GM12874 (cell line): ENCODE data around the gene SLC26A9.

Experiments used
- TF ChIP-seq, protein P1 (sequence below): IDR thresholded peaks from 2 replicates; pipeline ENCODE4 v1.5.1; 2011; ENCODE audit warnings: low read depth, mild to moderate bottlenecking, control low read depth, low read length, moderate library complexity; ENCODE audit not compliant: insufficient read depth

Gene SLC26A9

GRCh38 chr1:205986292-205986691 is 43.0 kb upstream of the SLC26A9 start:
- TF ChIP-seq, protein P1, sequence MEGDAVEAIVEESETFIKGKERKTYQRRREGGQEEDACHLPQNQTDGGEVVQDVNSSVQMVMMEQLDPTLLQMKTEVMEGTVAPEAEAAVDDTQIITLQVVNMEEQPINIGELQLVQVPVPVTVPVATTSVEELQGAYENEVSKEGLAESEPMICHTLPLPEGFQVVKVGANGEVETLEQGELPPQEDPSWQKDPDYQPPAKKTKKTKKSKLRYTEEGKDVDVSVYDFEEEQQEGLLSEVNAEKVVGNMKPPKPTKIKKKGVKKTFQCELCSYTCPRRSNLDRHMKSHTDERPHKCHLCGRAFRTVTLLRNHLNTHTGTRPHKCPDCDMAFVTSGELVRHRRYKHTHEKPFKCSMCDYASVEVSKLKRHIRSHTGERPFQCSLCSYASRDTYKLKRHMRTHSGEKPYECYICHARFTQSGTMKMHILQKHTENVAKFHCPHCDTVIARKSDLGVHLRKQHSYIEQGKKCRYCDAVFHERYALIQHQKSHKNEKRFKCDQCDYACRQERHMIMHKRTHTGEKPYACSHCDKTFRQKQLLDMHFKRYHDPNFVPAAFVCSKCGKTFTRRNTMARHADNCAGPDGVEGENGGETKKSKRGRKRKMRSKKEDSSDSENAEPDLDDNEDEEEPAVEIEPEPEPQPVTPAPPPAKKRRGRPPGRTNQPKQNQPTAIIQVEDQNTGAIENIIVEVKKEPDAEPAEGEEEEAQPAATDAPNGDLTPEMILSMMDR: 0 out of 2 replicates have a peak, but pooled peaks have one; percentile 6

- TF ChIP-seq, protein P1: no peak
Measured at GRCh38 chr1:205985330-205986005, 42.2 kb upstream of the SLC26A9 start.

DNA sequence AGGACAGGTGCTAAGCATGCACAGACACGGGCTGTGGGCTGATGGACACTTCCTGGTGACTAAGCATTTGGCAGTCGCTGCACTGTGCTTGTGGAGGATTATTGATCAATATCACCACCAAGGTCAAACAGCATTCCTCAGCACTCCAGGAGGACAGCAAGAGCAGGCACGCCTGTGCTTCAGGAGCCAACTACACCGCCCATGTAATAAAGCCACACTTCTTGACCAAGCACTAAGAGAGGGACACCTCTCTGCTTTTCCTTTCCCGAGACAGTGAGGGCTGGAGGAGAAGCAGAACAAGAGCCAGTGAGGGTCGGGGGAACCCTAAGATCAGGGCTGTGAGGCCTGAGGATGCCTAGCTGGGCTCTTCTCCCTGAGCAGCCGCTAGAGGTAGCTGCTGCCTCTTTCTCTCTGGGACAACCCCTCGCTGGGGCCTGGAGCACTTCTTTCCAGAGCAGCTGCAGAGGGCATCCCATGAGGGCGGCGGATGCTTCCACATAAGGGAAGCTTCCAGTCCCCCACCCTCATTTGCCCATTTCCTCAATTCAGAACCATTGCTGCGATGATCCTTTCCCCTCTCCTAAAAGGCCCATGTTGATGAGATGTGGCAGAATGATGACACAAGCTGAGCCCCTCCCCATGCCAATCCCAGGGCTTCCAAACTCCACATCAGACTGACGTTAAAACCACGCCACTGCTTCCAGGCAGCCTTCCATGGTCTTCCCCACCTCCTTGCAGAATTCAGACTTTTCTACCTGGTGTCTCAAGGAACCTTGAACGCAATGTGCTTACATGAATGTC is 40.9 kb upstream of the SLC26A9 start:
- TF ChIP-seq, protein P1: peak; percentile 97

DNA sequence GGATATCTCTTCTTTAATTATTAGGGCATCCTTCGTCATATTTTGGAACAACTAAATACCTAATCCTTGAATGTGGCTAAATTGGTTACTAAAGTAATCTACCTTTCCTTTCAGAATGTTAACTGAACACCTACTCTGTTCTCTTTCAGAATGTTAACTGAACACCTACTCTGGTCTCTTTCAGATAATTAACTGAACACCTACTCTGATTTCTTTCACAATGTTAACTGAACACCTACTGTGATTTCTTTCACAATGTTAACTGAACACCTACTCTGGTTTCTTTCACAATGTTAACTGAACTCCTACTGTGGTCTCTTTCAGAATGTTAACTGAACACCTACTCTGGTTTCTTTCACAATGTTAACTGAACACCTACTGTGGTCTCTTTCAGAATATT is 38.0 kb upstream of the SLC26A9 start:
- TF ChIP-seq, protein P1: no peak

DNA sequence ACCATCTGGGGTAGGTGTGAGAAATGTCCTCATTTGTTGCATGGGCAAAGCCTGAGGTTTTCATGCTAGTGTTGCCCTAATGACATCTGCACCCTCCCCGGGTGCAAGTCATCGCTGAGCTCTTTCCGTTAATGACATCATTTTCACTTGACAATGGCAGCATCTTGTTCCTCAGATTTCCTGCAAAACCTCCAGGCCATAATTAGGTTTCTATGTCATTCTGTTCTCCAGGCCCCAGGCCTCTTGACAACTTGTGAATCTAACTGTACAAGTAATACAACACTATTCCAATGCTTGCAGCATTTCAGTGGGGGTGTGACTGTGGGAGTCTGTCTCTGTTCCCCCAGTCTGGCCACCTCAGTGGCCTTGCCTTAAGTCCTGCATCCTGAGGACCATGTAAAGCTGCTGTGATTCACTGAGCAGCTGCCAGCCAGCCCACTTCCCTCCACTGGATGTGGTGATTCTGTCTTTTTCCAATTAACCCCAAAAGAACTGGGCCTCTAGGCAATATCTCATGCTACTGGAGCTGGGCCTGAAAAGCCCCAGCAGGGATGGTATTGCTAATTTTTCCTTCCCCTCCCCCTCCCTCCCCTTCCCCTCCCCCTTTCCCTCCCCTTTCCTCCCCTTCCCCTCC is 37.1 kb upstream of the SLC26A9 start:
- TF ChIP-seq, protein P1: no peak

- TF ChIP-seq, protein P1: no peak
Measured at GRCh38 chr1:205979301-205979700, 36.0 kb upstream of the SLC26A9 start.

GRCh38 chr1:205978676-205979075 is 35.4 kb upstream of the SLC26A9 start:
- TF ChIP-seq, protein P1: no peak
